ENCODE measurements around the gene PDE8B. TPM values are rescaled to one million over a fixed set of nuclear protein-coding genes. Genes with fewer than 3 reads are reported as not detected.

Gene PDE8B
- total RNA-seq, 1 experiment from 2014 or later: 1.8 TPM

DNA sequence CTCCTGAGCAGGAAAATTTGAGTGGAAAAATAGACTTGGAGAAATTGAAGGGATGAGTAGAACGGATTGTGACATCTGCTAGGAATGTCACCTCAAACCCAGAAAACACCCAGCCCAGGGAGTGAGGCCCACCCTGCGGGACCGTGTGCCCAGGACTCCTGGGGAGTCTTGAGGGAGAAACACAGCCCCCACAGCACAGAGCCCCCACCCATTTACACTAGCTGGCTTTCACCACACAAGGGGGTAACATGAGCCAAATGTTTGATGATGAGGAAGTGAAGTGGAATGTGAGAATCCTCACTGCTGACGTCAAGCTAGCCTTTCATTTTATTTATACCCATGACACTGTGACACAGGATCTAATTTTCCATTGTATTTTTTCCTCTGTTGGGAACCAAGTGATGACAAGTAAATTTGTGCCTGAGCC lies 42.8 kb upstream of the PDE8B start:
- ChIA-PET CTCF (interaction anchor here (0.7 kb wide), 1 partner anchor 452 kb away, joined by 3 read pairs; no protein-coding TSS in a partner anchor), POLR2A (ENCODE audit: unreplicated experiment) (interaction anchor here (0.6 kb wide), 1 partner anchor 212 kb away, joined by 4 read pairs; no protein-coding TSS in a partner anchor)
- no peaks in the 10 kb centered on the region for H4K20me1 ChIP-seq (ENCODE audit: insufficient read depth)
- no peaks in the 10 kb centered on the region for H3K36me3 ChIP-seq (ENCODE audit: low read depth)
- H3K9me2 ChIP-seq (ENCODE audit: insufficient read depth): no peaks in the 10 kb centered on the region
- no peak overlapping the region for H2AFZ ChIP-seq
- H3K4me1 ChIP-seq (replicated peaks; ENCODE audit: insufficient read depth): peaks cover 22% of the 10 kb centered on the region
- DNase-seq: peak; percentile 45 to 48
- peak overlapping the region; percentile 51; the same call in 1 of the 2 replicates for H3K4me2 ChIP-seq
- H3K79me2 ChIP-seq (ENCODE audit: low read depth): no peaks in the 10 kb centered on the region
- no peaks in the 10 kb centered on the region for H3F3A ChIP-seq (ENCODE audit: insufficient read depth, low read depth)
- H3K4me3 ChIP-seq: no peak overlapping the region
- no peak overlapping the region for H3K27ac ChIP-seq
- intact Hi-C loops (cut with micrococcal nuclease; ENCODE audit: unreplicated experiment): loop anchor here (5.0 kb wide), 1 partner anchor 55 kb away; no protein-coding TSS in a partner anchor
- H3K27me3 ChIP-seq (ENCODE audit: insufficient read depth, low read depth): no peaks in the 10 kb centered on the region
- H3K9me3 ChIP-seq (ENCODE audit: insufficient read depth, low read depth): no peaks in the 10 kb centered on the region
- TF ChIP-seq, protein P1, sequence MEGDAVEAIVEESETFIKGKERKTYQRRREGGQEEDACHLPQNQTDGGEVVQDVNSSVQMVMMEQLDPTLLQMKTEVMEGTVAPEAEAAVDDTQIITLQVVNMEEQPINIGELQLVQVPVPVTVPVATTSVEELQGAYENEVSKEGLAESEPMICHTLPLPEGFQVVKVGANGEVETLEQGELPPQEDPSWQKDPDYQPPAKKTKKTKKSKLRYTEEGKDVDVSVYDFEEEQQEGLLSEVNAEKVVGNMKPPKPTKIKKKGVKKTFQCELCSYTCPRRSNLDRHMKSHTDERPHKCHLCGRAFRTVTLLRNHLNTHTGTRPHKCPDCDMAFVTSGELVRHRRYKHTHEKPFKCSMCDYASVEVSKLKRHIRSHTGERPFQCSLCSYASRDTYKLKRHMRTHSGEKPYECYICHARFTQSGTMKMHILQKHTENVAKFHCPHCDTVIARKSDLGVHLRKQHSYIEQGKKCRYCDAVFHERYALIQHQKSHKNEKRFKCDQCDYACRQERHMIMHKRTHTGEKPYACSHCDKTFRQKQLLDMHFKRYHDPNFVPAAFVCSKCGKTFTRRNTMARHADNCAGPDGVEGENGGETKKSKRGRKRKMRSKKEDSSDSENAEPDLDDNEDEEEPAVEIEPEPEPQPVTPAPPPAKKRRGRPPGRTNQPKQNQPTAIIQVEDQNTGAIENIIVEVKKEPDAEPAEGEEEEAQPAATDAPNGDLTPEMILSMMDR (conservative IDR thresholded peaks at IDR 0.05): no peak
- TF ChIP-seq EZH2 (IDR thresholded peaks at IDR 0.05; ENCODE audit: low read depth): no peak
- no TSS peak for BruUV-seq (replicated peaks)

DNA sequence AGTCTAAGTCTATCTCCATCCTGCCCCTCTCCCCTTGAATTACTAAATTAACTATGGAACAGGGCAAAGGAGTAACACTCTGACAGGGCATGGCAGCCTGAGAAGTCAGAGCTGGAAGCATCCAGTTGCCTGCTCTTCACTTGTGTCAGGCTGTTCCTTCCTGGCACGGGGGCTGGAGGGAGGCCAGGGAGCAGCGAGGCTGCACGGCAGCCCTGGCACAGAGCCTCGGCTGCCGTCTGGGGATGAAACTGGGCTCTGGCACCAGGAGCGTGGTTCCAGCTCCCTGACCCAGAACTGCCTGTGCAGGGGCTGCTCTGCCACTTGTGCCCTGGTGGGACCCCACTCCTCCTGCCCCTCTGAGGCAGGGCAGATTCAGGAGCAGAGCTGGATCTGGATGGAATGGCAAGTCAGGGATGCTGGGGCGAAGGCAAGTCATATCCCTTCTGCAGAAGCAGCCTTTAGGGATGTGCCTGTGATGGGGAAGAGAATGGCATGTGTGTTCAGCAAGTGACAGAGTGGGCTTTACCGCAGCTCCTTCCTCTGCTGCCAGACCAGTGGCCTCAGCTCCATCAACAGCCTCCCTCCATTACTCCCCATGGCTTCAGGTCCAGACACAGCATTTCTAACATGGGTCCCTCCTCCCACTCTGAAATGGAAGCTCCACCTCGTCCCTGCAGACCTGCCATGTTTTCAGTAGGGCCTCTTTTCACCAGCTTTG lies 42.2 kb upstream of the PDE8B start:
- POLR2A ChIA-PET (ENCODE audit: unreplicated experiment): interaction anchor here (0.5 to 0.6 kb wide), 4 partner anchors 14 to 1733 kb away, joined by 3 to 6 read pairs (median 4); no protein-coding TSS in a partner anchor
- intact Hi-C loops (cut with micrococcal nuclease; ENCODE audit: unreplicated experiment): loop anchor here (5.0 kb wide), 1 partner anchor 54 kb away; no protein-coding TSS in a partner anchor
- peak overlapping the region; percentile 55 for H3K27ac ChIP-seq
- H3K9me3 ChIP-seq (ENCODE audit: insufficient read depth, low read depth): no peaks in the 10 kb centered on the region
- BruUV-seq (replicated peaks): TSS peak; percentile 59
- H2AFZ ChIP-seq: no peak overlapping the region
- TF ChIP-seq, protein P1 (conservative IDR thresholded peaks at IDR 0.05): no peak
- TF ChIP-seq EZH2 (IDR thresholded peaks at IDR 0.05; ENCODE audit: low read depth): no peak
- H3K27me3 ChIP-seq (ENCODE audit: insufficient read depth, low read depth): no peaks in the 10 kb centered on the region
- H3K9me2 ChIP-seq (ENCODE audit: insufficient read depth): no peaks in the 10 kb centered on the region
- H3K4me1 ChIP-seq (replicated peaks; ENCODE audit: insufficient read depth): peaks cover 22% of the 10 kb centered on the region
- H3K79me2 ChIP-seq (ENCODE audit: low read depth): no peaks in the 10 kb centered on the region
- CTCF ChIA-PET: no interaction called here
- peak in 1 of 2 experiments; percentile 11 for DNase-seq
- H3K36me3 ChIP-seq (ENCODE audit: low read depth): no peaks in the 10 kb centered on the region
- no peaks in the 10 kb centered on the region for H3F3A ChIP-seq (ENCODE audit: insufficient read depth, low read depth)
- H4K20me1 ChIP-seq (ENCODE audit: insufficient read depth): no peaks in the 10 kb centered on the region
- no peak overlapping the region for H3K4me3 ChIP-seq
- H3K4me2 ChIP-seq: peak overlapping the region; percentile 51

DNA sequence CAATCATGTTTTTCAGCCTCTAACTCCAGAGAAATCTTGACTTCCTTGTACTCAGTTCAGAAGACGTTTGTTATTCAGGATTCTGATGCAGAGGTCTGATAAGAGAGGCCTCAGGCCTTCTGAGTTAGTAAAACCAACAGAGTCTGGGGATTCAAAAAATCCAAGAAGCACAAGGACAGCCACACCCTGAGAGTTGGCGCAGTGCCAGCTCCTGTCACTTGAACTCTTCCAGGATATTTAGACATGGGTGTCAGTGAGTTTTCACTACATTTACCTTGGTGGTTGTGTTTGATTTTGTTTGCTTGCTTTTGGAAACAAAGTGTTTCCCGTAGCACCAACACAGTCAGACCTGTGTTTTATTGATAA lies 41.6 kb upstream of the PDE8B start:
- BruUV-seq (replicated peaks): no TSS peak
- DNase-seq: peak; percentile 86 to 91
- H3K9me3 ChIP-seq (ENCODE audit: insufficient read depth, low read depth): no peaks in the 10 kb centered on the region
- TF ChIP-seq, protein P1 (conservative IDR thresholded peaks at IDR 0.05): no peak
- no peak for TF ChIP-seq EZH2 (IDR thresholded peaks at IDR 0.05; ENCODE audit: low read depth)
- intact Hi-C loops (cut with micrococcal nuclease; ENCODE audit: unreplicated experiment): loop anchor here (5.0 kb wide), 1 partner anchor 53 kb away; no protein-coding TSS in a partner anchor
- peak overlapping the region; percentile 51 for H3K4me2 ChIP-seq
- no peaks in the 10 kb centered on the region for H3K9me2 ChIP-seq (ENCODE audit: insufficient read depth)
- no peaks in the 10 kb centered on the region for H4K20me1 ChIP-seq (ENCODE audit: insufficient read depth)
- H3K27ac ChIP-seq: peak overlapping the region; percentile 55
- no peaks in the 10 kb centered on the region for H3K27me3 ChIP-seq (ENCODE audit: insufficient read depth, low read depth)
- no peaks in the 10 kb centered on the region for H3K36me3 ChIP-seq (ENCODE audit: low read depth)
- H3F3A ChIP-seq (ENCODE audit: insufficient read depth, low read depth): no peaks in the 10 kb centered on the region
- ChIA-PET CTCF (no interaction called here), POLR2A (ENCODE audit: unreplicated experiment) (interaction anchor here (0.6 kb wide), 1 partner anchor 353 kb away, joined by 3 read pairs; no protein-coding TSS in a partner anchor)
- peaks cover 22% of the 10 kb centered on the region for H3K4me1 ChIP-seq (replicated peaks; ENCODE audit: insufficient read depth)
- no peak overlapping the region for H3K4me3 ChIP-seq
- H3K79me2 ChIP-seq (ENCODE audit: low read depth): no peaks in the 10 kb centered on the region
- no peak overlapping the region for H2AFZ ChIP-seq
